GM18951 (cell line): Measurements from ENCODE around the gene PECR.

Experiments
- POLR2A ChIP-seq: IDR thresholded peaks from 4 replicates; pipeline ENCODE4 v1.6.1; 2011; ENCODE audit warnings: mild to moderate bottlenecking; ENCODE audit not compliant: insufficient read length, insufficient read depth; ENCODE audit errors: extremely low read depth
- in situ Hi-C: fragments of 300-500 bp; cut with MboI; formaldehyde crosslinking; loops from one replicate; pipeline ENCODE4 v1.12.0; 2022; ENCODE audit warnings: low sequenced_read_pairs, mixed read lengths, inconsistent platforms; ENCODE audit not compliant: unreplicated experiment

Gene PECR

GRCh38 chr2:216111122-216111521 is 29.5 kb upstream of the PECR start:
- no peak for TF ChIP-seq POLR2A

GRCh38 chr2:216110620-216111019 is 29.0 kb upstream of the PECR start:
- in situ Hi-C loops, result no loop called here
- TF ChIP-seq POLR2A, result no peak

More at GRCh38 chr2:216111122-216111521, 29.5 kb upstream of the PECR start:
- in situ Hi-C loops, result no loop called here

- no peak for TF ChIP-seq POLR2A
- in situ Hi-C loops, result no loop called here
These were observed 28.5 kb upstream of the PECR start for GRCh38 chr2:216109962-216110614.

- peak; percentile 88 for TF ChIP-seq POLR2A
- in situ Hi-C loops, result no loop called here
These were observed 27.6 kb upstream of the PECR start, which contains the start of gene XRCC5 for GRCh38 chr2:216108967-216109921. XRCC5 (plus strand) TSS chr2:216109348; CDS start chr2:216109437, 89 bp downstream.

GRCh38 chr2:216108310-216108966 is 26.8 kb upstream of the PECR start:
- no peak for TF ChIP-seq POLR2A
- in situ Hi-C loops, result no loop called here

GRCh38 chr2:216107760-216108159 is 26.2 kb upstream of the PECR start:
- TF ChIP-seq POLR2A, result no peak
- in situ Hi-C loops, result no loop called here

- no peak for TF ChIP-seq POLR2A
- in situ Hi-C loops, result no loop called here
These were observed 25.7 kb upstream of the PECR start for GRCh38 chr2:216107320-216107719.

GRCh38 chr2:216104691-216105090 is 23.1 kb upstream of the PECR start:
- in situ Hi-C loops, result no loop called here
- no peak for TF ChIP-seq POLR2A

GRCh38 chr2:216103213-216103612 is 21.6 kb upstream of the PECR start:
- in situ Hi-C loops, result no loop called here
- TF ChIP-seq POLR2A, result no peak

- in situ Hi-C loops, result no loop called here
- TF ChIP-seq POLR2A, result no peak
These were observed 19.5 kb upstream of the PECR start for GRCh38 chr2:216101109-216101508.

GRCh38 chr2:216098421-216099334 is 17.1 kb upstream of the PECR start:
- TF ChIP-seq POLR2A, result no peak
- in situ Hi-C loops, result no loop called here

- in situ Hi-C loops, result no loop called here
- TF ChIP-seq POLR2A, result no peak
These were observed 13.1 kb upstream of the PECR start for GRCh38 chr2:216094701-216095100.
